ACC112 (cell line): ENCODE data around the gene MPST.

Experiments
- H2AFZ ChIP-seq: fragments of 200-600 bp; sonication (generic); one replicate; pipeline ENCODE4 v1.6.0; 2017; ENCODE audit warnings: antibody characterized with exemption, low read length; ENCODE audit not compliant: unreplicated experiment
- H3K27ac ChIP-seq: fragments of 200-600 bp; sonication (generic); 2 replicates; pipeline ENCODE4 v1.5.1; 2014; ENCODE audit warnings: low read depth, mild to moderate bottlenecking, antibody characterized with exemption, low read length, moderate library complexity
- H3K27me3 ChIP-seq: fragments of 200-600 bp; sonication (generic); 2 replicates; pipeline ENCODE4 v1.6.1; 2014; ENCODE audit warnings: mild to moderate bottlenecking, antibody characterized with exemption, low read length, moderate library complexity, mixed read lengths; ENCODE audit not compliant: insufficient read depth
- H3K36me3 ChIP-seq: fragments of 200-600 bp; sonication (generic); 2 replicates; pipeline ENCODE4 v1.6.1; 2016; ENCODE audit warnings: mild to moderate bottlenecking, antibody characterized with exemption, low read length, moderate library complexity, mixed read lengths; ENCODE audit not compliant: insufficient read depth
- H3K4me1 ChIP-seq: fragments of 200-600 bp; sonication (generic); one replicate; pipeline ENCODE4 v1.6.1; 2016; ENCODE audit warnings: low read length, mixed read lengths; ENCODE audit not compliant: insufficient read depth, unreplicated experiment, control insufficient read depth
- H3K4me3 ChIP-seq: fragments of 200-600 bp; sonication (generic); 2 replicates; pipeline ENCODE4 v1.5.1; 2014; ENCODE audit warnings: mild to moderate bottlenecking, low read depth, low read length
- H3K79me2 ChIP-seq: fragments of 200-600 bp; sonication (generic); one replicate; pipeline ENCODE4 v1.6.0; 2016; ENCODE audit warnings: low read length; ENCODE audit not compliant: control insufficient read depth, unreplicated experiment, insufficient read depth

Gene MPST

DNA sequence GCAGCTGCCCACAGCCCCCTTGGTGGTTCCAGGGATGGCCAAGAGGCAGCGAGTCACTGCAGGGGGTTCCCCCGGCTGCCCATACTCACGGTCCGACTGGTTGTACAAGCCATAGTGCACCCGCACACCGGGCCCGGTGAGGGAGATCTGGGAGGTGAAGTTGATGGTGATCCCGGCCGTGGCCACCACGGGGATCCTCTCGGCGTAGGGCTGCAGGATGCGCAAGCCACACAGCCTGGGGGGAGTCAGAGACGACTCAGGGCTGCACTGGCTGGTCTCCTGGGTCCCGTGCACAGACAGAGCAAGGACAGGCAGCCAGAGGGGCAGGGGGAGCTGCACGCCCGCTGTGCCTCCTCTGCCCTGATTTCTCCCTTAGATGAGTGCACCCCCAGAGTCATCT is 55.5 kb downstream of the MPST start:
- Histone ChIP-seq H3K79me2 (no peaks in the 10 kb centered on the region), H3K36me3 (no peaks in the 10 kb centered on the region), H3K27me3 (peaks cover 11% of the 10 kb centered on the region), H3K4me1 (no peaks in the 10 kb centered on the region), H2AFZ (no peak overlapping the region), H3K4me3 (no peak overlapping the region), H3K27ac (no peak overlapping the region)

DNA sequence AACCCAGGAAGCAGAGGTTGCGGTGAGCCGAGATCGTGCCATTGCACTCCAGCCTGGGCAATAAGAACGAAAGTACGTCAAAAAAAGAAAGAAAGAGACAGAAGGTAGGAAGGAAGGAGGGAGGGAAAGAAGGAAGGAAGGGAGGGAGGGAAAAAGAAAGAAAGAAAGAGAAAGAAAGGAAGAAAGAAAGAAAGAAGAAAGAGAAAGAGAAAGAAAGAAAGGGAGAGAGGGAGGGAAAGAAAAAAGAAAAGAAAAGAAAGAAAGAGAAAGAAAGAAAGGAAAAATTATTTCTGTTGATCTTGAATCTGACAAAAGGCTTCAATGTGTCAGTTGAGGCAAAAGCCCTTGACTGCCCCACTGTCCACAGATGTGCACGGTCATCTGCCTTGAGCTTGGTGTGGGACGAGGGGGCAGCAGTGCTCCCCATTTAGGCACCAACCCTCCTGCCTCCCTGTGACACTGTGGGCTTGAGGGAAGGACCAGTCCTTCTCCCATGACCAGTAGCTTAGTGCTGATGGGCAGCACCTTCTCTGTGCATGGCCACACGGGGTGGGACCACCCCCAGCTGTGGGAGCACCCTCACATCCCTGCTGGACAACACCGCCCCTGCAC is 56.4 kb downstream of the MPST start:
- Histone ChIP-seq H3K79me2 (no peaks in the 10 kb centered on the region), H3K27ac (no peak overlapping the region), H2AFZ (no peak overlapping the region), H3K4me3 (no peak overlapping the region), H3K36me3 (no peaks in the 10 kb centered on the region), H3K4me1 (no peaks in the 10 kb centered on the region), H3K27me3 (peaks cover 5% of the 10 kb centered on the region; the same call in 1 of the 2 replicates)

DNA sequence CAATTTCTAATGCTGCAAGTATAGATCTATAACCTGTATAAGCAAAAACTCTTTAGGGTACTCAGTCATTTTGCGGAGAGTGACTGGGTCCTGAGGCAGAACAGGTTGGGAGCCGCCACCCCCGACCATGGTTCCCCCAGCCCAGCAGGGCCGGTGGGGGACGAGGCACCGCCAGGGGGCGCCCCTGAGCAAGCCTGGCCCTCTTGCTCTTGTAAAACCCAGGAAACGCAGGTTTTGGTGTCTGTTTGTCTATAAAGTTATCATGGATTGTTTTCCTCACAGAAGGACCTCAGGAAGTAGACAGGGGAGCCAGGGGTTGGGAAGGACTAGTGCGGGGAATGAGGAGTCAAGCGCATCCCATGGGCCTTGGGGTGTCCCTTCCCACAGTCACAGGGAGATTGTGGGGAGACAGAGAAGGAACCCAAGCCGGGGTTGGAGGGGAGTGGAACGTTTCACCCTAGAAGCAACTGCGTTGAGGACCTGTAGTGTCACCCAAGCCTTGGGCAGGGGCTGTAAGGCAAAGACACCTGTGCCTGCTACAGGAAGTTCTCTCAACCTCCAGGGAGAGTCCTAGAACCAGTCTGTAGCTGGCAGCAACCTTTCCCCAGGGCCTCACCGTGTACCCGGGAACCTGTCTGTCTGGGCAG is 58.4 kb downstream of the MPST start:
- no peak overlapping the region for H2AFZ ChIP-seq
- H3K27ac ChIP-seq = no peak overlapping the region
- no peaks in the 10 kb centered on the region for H3K4me1 ChIP-seq
- no peaks in the 10 kb centered on the region for H3K36me3 ChIP-seq
- no peak overlapping the region for H3K4me3 ChIP-seq
- no peaks in the 10 kb centered on the region for H3K27me3 ChIP-seq
- no peaks in the 10 kb centered on the region for H3K79me2 ChIP-seq

DNA sequence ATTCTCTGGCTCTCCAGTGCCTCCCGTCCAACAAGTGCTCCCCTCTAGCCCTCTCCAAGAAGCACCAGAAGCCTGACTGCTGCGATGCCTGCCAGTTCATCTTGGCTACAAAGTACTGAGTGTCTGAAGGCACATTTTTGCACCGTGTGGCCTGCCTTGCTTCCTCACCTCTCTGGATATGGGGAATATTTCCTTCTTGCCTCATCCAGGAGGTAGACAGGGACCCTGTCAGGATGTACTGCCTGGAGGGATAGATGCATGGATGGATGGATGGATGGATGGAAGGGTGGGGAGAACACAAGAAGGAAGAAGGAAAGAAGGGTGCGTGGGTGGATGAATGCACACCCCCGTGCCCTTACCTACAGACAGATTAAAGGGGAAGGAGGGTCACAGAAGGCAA is 59.6 kb downstream of the MPST start:
- no peaks in the 10 kb centered on the region for H3K79me2 ChIP-seq
- H3K27ac ChIP-seq = no peak overlapping the region
- no peak overlapping the region for H2AFZ ChIP-seq
- no peaks in the 10 kb centered on the region for H3K4me1 ChIP-seq
- no peaks in the 10 kb centered on the region for H3K27me3 ChIP-seq
- no peaks in the 10 kb centered on the region for H3K36me3 ChIP-seq
- H3K4me3 ChIP-seq = no peak overlapping the region
